HG03097 (cell line): ENCODE results near the gene YPEL4.

Experiments
- ATAC-seq: cut with Tn5 transposase; IDR thresholded peaks from one replicate; pipeline ENCODE4 v1.9.1; 2021; ENCODE audit not compliant: unreplicated experiment, low FRiP score

Gene YPEL4

DNA sequence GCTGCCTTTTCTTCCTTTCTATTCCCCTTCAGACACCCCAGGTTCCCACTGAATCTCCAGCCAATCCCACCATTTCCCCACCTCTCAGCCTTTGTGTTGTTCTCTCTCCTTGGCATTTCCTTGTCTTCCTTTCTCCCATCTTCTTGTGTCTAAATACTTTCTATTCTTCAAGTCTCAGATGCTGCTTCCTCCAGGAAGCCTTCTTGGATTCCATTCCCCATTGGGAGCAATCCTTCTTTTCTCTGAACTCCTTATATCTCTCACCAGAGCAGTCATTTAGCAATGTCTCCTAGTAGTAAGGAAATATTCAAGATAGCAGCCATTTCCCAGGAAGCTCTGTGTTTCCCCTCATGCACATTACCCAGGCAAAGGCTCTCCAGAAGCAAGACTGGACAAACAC lies 15.4 kb downstream of the YPEL4 start:
- ATAC-seq, result no peak

GRCh38 chr11:57633394-57634070 lies 16.2 kb downstream of the YPEL4 start:
- no peak for ATAC-seq

DNA sequence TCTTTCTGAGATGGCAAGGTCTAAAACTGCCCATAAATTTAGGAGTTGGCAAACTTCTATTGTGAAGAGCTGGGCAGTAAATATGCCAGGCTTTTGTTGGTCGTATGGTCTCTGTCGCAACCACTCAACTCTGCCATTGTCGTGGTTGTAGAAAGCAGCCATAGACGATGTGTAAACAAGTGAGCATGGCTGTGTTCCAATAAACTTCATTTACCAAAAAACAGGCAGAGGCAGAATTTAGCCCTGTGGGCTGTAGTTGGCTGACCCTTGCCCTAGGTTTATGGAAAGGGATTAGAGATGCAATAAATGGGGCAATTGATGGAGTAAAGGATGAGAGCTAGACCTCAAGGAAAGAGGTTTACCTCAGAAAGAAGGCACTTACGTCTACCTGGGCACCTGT lies 17.6 kb downstream of the YPEL4 start:
- ATAC-seq, result no peak

GRCh38 chr11:57630171-57630570 lies 19.5 kb downstream of the YPEL4 start:
- no peak for ATAC-seq

DNA sequence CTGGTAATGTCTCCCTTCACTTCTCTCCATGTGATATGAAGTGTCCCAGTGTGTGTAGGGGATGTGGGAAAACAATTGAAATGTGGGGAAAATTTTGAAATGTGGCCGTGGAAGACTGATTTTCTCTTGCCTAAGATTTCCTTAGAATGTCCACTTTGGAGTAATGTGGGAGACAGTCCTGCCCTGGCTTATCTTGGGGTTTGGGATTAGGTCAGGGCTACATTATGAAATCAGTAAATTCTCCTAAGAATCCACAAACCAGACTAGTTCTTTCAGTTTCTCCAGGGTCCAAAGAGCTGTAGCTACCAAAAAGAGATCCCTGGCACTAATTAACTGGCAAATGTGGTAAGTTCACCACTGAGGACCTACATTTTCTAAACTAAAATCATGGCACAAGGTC lies 22.8 kb downstream of the YPEL4 start:
- ATAC-seq, result no peak

GRCh38 chr11:57624864-57625263 lies 24.8 kb downstream of the YPEL4 start:
- ATAC-seq, result no peak

- no peak for ATAC-seq
These were observed 27.4 kb downstream of the YPEL4 start for GRCh38 chr11:57622263-57622662.

DNA sequence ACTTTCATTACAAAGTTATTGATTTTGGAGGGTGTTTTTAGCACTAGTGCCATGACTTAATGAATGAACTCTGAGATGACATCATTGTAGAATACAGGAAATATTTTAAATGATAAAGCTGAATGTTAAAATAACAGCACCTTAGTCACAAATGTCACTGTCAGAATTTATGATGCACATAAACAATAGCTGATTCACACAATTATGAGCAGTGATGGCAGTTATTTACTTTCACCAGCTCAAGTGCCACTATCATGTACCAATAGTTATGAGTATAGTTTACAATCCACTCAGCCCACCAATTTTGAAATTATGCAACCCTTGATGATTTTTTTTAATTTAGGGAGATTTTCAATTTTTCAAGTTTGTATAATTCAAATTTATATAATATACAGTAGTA lies 29.2 kb downstream of the YPEL4 start:
- ATAC-seq, result no peak

- ATAC-seq, result no peak
These were observed 30.4 kb downstream of the YPEL4 start for GRCh38 chr11:57619331-57619730.

DNA sequence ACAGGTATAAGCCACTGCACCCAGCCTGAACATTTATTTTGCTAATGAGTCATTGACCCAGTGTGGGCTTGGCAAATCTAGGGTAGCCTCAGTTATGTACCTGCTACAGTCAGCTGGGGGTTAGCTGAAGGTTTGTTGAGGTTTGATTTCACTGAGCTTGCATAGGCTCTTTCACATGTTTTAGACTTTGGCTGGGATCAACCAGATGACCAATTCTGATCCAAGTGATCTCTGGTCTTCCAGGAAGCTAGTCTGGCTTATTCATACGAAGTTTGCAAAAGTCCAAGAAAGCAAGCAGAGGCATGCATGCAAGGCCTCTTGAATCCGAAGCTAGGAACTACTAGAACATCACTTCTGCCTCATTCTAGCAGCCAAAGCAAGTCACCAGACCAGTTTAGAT lies 31.3 kb downstream of the YPEL4 start:
- no peak for ATAC-seq

- no peak for ATAC-seq
These were observed 33.1 kb downstream of the YPEL4 start for GRCh38 chr11:57616595-57616994.

DNA sequence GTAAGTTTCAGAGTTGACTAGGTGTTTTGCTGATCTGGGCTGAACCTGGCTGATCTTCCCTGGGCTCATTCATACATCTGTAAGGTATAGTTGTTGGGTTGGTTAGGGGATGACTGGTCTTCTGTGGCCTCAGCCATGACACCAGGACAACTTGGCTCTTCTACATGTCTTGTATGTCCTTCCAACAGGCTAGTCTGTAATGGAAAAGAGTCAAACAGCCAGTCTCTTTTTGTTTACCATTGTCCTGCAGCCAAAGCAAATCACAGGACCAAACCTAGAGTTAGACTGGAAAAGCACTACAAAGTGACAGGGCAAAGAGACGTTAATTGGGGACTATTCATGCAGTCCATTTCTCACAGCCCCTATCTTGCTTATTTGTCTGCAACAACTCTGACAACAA lies 34.4 kb downstream of the YPEL4 start:
- ATAC-seq, result no peak

- ATAC-seq, result no peak
These were observed 35.4 kb downstream of the YPEL4 start for GRCh38 chr11:57614234-57614772.

- no peak for ATAC-seq
These were observed 39.5 kb downstream of the YPEL4 start for GRCh38 chr11:57610170-57610569.

DNA sequence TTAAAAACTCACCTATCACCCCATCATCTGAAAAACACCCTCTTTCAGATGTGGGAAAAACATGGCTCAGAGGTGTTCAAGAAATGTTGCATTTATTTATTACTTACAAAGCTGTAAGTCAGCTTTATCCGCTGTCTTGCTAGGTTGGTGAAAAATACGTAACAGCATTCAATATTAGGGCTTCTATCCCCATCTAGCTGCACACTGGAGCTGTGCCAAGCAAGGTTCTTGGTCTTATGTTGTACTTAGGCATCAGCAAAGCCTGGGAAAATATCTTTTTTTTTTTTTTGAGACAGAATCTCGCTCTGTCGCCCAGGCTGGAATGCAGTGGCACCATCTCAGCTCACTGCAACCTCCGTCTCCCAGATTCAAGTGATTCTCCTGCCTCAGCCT lies 44.7 kb downstream of the YPEL4 start:
- ATAC-seq, result no peak

DNA sequence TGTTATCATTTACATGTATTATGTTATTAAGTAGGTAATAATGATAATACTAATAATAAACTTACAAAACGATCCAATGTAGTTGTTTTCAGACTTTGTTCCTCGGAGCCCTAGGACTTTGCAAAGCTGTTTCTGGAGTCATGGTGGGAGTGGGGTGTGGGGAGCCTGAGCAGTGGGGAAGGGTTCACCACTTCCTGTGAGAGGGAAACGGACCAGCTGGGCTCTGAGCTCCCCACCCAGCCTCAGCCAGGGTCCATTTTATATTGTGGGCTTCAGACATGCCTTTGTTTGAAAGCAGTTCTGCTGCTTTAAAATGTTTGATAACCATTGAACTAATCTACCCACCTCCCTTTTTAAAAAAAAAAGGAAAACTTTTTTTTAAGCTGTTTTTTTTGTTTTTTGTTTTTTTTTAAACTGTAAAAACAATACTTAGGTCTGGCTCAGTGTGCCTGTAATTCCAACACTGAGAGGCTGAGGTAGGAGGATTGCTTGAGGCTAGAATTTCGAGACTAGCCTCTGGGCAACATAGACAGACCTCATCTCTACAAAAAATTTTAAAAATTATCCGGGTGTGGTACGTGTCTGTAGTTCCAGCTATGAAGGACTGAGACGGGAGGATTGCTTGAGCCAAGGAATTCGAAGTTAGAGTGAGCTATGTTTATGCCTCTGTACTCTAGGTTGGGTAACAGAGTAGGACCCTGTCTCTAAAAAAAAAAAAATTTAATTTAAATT lies 45.2 kb downstream of the YPEL4 start:
- no peak for ATAC-seq

GRCh38 chr11:57601297-57601696 lies 48.4 kb downstream of the YPEL4 start:
- no peak for ATAC-seq

DNA sequence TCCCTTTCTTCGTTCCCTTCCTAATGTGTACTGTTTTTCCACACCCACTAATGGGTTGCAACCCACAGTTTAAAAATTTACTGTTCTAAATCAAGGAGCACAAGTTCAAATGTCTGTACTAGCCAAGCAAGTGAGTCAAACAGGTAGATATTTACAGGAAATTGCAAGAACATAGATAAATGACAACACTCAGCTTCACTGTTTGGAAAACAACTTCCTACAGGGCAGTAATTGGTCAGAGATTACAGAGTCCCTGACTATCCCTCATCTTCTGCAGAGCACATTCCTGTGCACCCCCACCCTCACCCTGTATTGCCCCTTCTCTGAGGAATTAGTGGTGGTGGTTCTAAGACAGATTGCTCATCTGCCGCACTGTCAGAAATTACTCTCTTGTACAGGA lies 50.3 kb downstream of the YPEL4 start:
- ATAC-seq, result no peak

GRCh38 chr11:57598831-57599155 lies 50.9 kb downstream of the YPEL4 start:
- no peak for ATAC-seq

DNA sequence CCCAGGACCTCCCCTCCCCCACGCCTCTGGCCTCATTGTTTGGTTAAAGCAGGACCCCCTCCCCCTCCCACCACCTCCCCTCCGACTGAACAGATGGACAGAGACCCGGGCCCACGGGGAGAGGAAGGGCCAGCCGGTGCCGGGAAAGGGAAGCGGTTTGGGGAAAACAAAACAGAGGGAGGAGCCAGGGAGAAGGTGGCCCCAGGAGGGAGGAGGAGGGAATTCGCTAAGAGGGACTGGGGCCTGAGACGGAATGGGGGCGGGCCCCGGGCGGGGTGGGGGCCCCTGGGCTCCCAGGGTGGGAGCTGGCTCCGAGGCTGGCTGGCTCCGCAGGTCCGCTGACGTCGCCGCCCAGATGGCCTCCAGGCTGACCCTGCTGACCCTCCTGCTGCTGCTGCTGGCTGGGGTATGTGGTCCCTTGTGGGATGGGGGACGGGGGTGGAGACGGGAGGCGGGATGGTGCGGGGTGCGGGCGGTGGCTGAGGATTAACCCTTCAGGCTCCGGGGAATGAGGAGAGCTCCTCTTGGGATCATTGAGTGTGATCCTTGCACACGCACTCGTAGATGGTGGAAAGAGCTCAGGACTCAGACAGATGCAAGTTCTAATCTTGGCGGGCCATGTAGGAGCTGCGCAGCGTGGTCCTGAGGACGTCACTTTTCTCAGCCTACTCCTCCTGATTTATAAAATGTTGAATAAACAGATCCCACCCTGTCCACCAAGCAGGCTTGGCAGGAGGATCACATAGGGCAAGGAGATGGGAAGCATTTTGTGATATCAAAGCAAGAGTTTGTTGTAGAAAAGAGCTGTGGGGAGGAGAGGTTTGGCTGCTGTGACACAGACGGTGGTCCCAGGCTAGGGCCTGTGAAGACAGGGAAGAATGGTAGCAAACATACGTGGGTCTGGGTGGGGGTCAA lies 51.5 kb downstream of the YPEL4 start:
- ATAC-seq, result no peak

DNA sequence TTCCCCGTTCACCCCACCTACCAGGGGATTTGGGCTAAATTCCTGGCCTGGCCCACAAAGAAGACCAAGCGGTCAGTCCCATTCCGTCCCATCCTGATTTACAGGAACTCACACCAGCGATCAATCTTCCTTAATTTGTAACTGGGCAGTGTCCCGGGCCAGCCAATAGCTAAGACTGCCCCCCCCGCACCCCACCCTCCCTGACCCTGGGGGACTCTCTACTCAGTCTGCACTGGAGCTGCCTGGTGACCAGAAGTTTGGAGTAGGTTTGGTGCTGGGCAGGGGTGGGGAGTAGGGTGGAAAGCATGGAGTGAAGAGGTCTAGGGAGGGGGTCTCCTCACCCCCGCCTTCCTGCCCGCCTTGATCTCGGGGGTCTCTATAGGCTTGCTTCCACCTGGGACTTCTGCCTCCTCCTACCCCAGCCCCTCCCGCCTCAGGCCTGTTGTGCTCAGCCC lies 52.2 kb downstream of the YPEL4 start, which contains the start of gene SERPING1:
SERPING1 (plus strand) TSS at position 225 of the 455 bp plus-strand sequence. CDS start 586 bp downstream, outside the sequence.
- no peak for ATAC-seq
